WERI-Rb-1 (cell line): ENCODE measurements around the gene RSPO4.
A peak's percentile ranks its signal among the peaks of the same experiment; 100 is the strongest.

Experiments used
- DNase-seq: peaks from one replicate; pipeline ENCODE4 v3.0.0-alpha.2; 2020
- H3K27ac ChIP-seq: fragments of 250-450 bp; sonication (Bioruptor Pico); 2 replicates; pipeline ENCODE4 v1.5.1; 2020; ENCODE audit warnings: mild to moderate bottlenecking, moderate library complexity
- H3K27me3 ChIP-seq: fragments of 250-450 bp; sonication (Bioruptor Pico); 2 replicates; pipeline ENCODE4 v1.5.1; 2021; ENCODE audit warnings: mild to moderate bottlenecking, low read depth, moderate library complexity; ENCODE audit not compliant: insufficient read depth, severe bottlenecking
- H3K36me3 ChIP-seq: fragments of 250-450 bp; sonication (Bioruptor Pico); 2 replicates; pipeline ENCODE4 v1.5.1; 2020; ENCODE audit warnings: mild to moderate bottlenecking, moderate library complexity
- H3K4me3 ChIP-seq: 2 replicates; pipeline ENCODE4 v1.5.1; 2011; ENCODE audit warnings: low read depth, mild to moderate bottlenecking, control low read depth, low read length
- H3K9me3 ChIP-seq: fragments of 250-450 bp; sonication (Bioruptor Pico); 2 replicates; pipeline ENCODE4 v1.5.1; 2021; ENCODE audit warnings: mild to moderate bottlenecking, moderate library complexity; ENCODE audit not compliant: severe bottlenecking
- TF ChIP-seq, protein P1 (sequence below): IDR thresholded peaks from 2 replicates; pipeline ENCODE4 v1.5.1; 2011; ENCODE audit warnings: low read depth, mild to moderate bottlenecking, control low read depth, inconsistent platforms, low read length

The RSPO4 gene

DNA sequence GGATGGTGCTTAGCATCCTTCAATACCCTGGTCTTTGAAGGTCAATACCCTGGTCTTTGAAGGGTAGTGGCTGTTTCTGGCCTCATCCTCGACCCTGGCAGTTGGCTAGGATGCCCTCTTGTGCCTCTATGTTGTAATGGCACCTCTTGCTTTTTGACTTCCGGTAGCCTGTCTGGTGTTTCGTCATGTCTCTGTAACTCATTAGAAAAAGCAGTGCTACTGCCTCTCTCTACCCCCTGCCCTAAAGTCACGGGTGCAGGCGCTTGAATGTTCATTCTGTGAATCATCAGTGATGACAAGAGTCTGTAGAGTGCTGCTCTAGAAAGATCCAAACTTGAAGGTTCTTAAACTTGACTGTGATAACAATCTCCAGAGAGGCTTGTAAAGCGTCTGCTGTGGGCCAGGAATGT lies 28.3 kb downstream of the RSPO4 start:
- Histone ChIP-seq H3K36me3 (no peaks in the 10 kb centered on the region), H3K4me3 (no peak overlapping the region), H3K27ac (no peak overlapping the region), H3K9me3 (no peaks in the 10 kb centered on the region), H3K27me3 (no peaks in the 10 kb centered on the region)
- peak; percentile 37 for DNase-seq
- TF ChIP-seq, protein P1, sequence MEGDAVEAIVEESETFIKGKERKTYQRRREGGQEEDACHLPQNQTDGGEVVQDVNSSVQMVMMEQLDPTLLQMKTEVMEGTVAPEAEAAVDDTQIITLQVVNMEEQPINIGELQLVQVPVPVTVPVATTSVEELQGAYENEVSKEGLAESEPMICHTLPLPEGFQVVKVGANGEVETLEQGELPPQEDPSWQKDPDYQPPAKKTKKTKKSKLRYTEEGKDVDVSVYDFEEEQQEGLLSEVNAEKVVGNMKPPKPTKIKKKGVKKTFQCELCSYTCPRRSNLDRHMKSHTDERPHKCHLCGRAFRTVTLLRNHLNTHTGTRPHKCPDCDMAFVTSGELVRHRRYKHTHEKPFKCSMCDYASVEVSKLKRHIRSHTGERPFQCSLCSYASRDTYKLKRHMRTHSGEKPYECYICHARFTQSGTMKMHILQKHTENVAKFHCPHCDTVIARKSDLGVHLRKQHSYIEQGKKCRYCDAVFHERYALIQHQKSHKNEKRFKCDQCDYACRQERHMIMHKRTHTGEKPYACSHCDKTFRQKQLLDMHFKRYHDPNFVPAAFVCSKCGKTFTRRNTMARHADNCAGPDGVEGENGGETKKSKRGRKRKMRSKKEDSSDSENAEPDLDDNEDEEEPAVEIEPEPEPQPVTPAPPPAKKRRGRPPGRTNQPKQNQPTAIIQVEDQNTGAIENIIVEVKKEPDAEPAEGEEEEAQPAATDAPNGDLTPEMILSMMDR, result peak; percentile 79

DNA sequence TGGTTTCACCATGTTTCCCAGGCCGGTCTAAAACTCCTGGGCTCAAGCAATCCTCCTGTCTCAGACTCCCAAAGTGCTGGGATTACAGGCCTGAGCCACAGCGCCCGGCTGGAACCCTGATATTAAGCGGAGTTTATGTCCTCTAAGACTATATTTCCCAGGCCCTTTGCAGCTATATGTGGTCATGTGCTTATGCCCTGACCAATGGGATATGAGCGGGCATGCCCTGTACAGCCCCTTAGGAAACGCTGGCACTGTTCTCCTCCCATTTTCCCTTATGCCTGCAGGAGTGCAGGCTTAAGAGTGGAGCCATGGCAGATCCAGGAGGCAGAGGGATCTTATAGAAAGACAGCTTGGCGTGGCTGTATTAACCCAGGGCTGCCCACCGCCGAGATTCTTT lies 29.9 kb downstream of the RSPO4 start:
- Histone ChIP-seq H3K27ac (no peak overlapping the region), H3K27me3 (no peaks in the 10 kb centered on the region), H3K4me3 (no peak overlapping the region), H3K36me3 (no peaks in the 10 kb centered on the region), H3K9me3 (no peaks in the 10 kb centered on the region)
- TF ChIP-seq, protein P1, result no peak
- DNase-seq, result no peak

DNA sequence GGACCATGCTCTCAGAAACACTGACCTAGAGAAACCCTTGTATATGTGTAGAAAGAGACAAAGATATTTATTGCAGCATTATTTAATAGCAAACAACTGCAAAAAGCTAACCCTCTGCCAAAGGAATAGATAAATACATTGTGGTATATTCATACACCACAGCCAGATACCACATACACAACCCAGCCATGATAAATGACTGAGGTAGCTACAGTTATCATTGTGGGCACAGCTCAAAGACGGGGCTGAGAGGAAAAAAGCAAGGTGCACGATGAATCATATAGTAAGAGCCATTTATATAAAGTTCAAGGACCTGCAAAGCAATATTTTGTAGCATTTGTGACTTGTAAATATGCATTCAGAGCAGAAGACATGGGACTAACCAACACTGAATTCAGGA lies 30.8 kb downstream of the RSPO4 start:
- Histone ChIP-seq H3K36me3 (no peaks in the 10 kb centered on the region), H3K27ac (no peak overlapping the region), H3K27me3 (no peaks in the 10 kb centered on the region), H3K4me3 (no peak overlapping the region), H3K9me3 (no peaks in the 10 kb centered on the region)
- DNase-seq, result no peak
- TF ChIP-seq, protein P1, result no peak

DNA sequence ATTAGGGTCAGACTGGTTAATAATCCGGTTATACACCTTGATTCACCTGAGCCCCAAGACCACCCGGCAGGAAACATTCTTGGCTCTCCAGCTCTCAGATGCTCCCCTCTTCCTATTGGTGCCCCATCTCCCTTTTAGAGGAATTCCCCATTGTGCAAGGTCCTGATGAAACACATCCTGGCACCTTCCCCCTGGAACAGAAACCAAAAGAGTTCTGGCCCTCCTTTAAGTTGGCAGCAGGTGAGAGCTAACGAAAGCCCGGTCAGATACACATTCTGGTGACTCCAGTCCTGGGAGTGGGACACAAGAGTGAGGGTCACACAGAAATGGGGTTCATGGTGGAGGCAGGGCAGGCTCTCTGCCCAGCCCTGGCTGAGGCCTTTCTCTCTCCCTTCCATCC lies 32.2 kb downstream of the RSPO4 start:
- Histone ChIP-seq H3K4me3 (no peak overlapping the region), H3K36me3 (no peaks in the 10 kb centered on the region), H3K27me3 (no peaks in the 10 kb centered on the region), H3K9me3 (no peaks in the 10 kb centered on the region), H3K27ac (no peak overlapping the region)
- TF ChIP-seq, protein P1, result no peak
- DNase-seq, result no peak

DNA sequence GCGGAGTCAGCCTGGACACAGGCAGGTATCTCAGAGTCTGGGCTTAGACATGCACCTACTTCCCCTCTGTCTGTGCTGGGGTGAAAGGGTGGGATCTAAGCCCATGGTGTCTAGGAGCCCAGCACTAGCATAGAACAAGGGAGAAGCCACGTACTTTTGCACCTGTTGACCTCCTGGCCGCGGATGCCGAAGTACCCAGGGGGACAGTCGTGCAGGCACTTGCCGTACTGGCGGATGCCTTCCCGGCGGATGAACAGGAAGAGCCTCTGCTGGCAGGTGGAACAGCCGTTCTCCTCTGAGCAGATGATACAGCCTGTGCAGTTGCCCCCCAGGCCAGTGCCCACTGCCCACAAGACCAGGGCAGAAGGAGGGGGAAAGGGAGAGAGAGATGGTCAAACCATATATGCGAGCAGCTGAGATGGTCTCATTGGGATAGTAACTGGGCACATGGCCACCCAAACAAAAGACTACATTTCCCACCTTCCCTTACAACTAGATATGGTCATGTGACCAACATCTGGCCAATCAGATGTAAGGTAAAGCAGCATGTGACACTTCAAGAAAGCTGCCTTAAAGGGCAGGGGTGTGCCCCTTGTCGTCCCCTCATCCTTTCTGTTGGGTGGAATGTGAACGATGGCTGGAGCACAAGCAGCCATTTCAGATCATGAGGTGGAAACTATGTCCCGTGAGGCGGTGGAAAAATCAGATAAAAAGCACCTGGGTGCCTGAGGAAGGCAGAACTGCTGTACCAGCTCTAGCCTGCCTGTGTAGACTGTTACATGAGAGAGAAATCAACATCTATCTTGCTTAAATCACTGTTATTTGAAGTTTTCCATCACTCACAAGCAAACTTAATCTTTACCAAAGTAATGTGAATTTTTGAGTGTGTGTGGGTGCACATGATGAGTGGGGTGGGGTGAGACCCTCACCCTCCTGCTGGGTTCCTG lies 34.0 kb downstream of the RSPO4 start:
- Histone ChIP-seq H3K9me3 (no peaks in the 10 kb centered on the region), H3K27me3 (no peaks in the 10 kb centered on the region), H3K36me3 (no peaks in the 10 kb centered on the region), H3K27ac (no peak overlapping the region), H3K4me3 (no peak overlapping the region)
- TF ChIP-seq, protein P1, result no peak
- peak; percentile 39 for DNase-seq
